Measurements from ENCODE around the gene RAMACL. TPM values are rescaled to one million over a fixed set of nuclear protein-coding genes. Genes with fewer than 3 reads are reported as not detected.

The RAMACL gene
- total RNA-seq, 2 donors from 2014 or later, result 0.28 to 0.32 TPM

DNA sequence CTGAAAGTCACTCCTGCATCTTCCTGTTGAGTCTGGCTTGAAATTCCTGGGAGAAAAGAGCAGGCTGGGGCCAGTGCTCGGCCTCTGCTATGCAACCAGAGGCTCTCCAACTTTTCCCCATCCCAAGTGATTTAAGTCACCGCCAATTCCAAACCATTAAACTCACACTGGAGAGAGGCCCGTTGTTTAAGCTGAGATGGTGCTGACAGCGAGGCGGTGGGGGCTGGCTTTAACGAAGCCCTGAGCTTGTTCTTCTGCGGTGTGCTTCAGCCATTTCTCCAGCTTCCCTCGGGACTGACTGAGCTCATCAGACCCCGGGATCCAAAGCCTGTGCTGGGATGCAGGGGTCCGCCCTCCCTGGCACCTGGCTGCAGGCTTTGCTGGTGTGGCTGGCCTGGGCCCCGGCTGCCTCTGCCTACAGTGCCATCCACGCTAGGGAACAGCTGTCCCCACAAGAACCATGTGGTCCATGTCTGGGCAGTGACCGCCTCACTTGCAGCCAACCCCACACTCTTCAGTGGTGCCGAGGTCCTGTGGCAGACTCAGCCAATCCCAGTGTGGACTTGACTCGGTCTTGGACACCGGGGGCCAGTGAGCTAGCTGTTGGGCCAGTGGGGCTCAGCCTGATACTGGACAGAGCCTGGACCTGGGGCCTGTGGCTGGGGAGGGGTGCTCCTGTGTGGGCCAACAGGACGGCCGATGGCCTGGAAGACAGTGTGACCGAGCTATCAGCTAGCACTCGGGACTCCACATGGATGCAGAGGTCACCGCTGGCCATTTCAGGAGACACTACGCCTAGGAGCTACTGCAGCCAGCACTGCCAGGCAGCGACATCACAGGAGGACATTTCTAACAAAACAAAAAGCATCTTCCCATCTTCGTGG is 21.2 kb downstream of the RAMACL start:
- no peak overlapping the region for H3K27ac Mint-ChIP-seq
- H3K36me3 Mint-ChIP-seq (ENCODE audit: low read depth), result no peaks in the 10 kb centered on the region
- ATAC-seq (replicated peaks), result no peak

DNA sequence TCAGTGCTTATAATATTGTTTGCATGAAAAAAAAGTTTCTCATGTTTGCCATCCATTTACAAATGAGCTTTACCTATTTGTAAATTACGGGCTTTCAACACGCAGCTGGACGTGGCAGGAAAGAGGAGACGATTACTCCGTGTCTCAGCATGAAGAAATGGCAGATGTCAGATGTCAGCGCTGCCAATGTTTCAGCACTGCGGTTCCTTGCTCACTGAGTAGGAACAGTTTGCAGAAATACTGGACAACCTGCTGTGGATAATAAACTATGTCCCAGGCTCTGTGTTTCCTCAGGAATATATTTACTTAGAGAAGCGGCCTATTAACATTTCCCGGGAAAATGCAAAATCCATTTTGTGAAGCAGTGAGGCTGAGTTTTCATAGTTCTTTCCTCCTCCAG is 22.7 kb downstream of the RAMACL start:
- no peak overlapping the region for H3K27ac Mint-ChIP-seq
- no peak for ATAC-seq (replicated peaks)
- peaks cover 5% of the 10 kb centered on the region for H3K9me3 Mint-ChIP-seq
- H3K4me1 Mint-ChIP-seq, result no peaks in the 10 kb centered on the region
- no peaks in the 10 kb centered on the region for H3K36me3 Mint-ChIP-seq (ENCODE audit: low read depth)
- H3K27me3 Mint-ChIP-seq, result no peaks in the 10 kb centered on the region
- no peak overlapping the region for H3K4me3 Mint-ChIP-seq

More for the DNA sequence above, 21.2 kb downstream of the RAMACL start:
- Mint-ChIP-seq H3K4me1 (no peaks in the 10 kb centered on the region), H3K27me3 (no peaks in the 10 kb centered on the region), H3K9me3 (no peaks in the 10 kb centered on the region), H3K4me3 (no peak overlapping the region)

DNA sequence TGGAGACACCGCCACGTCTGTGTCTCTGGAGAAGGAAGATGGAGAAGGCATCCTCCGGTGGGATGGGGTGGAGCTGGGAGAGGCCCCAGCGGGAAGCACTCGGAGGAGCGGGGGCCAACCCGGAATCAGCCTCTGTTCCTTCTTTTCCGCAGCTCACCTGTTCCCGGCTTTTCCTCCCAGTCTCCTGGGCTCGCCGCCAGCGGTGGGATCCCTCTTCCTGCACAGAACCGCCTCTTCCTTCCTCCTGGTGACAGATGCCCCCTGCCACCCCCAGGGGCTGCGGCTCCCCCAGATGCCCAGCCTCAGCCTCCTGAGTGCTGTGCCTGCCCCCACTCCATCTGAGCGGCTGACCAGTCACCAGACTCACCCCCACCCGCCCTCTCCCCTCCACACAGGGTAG is 23.3 kb downstream of the RAMACL start:
- no peak for ATAC-seq (replicated peaks)
- Mint-ChIP-seq H3K36me3 (ENCODE audit: low read depth) (no peaks in the 10 kb centered on the region), H3K4me1 (no peaks in the 10 kb centered on the region), H3K27ac (no peak overlapping the region), H3K4me3 (no peak overlapping the region), H3K27me3 (no peaks in the 10 kb centered on the region), H3K9me3 (peaks cover 5% of the 10 kb centered on the region)

DNA sequence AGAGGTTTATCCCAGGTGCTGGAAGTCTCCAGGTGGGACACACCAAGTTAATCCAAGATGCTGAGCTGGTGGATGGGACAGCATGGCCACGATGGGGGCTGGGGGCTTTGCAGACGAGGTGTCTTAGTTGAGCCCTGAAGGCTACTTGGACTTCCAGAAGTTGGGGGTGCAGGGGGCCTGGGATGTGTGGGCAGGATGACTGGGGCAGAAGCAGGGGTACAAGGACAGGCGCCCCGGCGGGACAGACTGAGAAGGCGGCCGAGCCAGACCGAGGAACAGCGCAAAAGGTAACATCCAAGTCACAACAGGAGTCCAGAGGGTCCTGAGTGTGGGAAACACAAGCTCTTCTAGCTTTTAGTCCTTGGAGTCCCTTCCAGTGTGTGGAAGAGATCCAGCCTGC is 23.8 kb downstream of the RAMACL start:
- Mint-ChIP-seq H3K4me3 (no peak overlapping the region), H3K27me3 (no peaks in the 10 kb centered on the region), H3K9me3 (peaks cover 5% of the 10 kb centered on the region), H3K4me1 (no peaks in the 10 kb centered on the region), H3K36me3 (ENCODE audit: low read depth) (no peaks in the 10 kb centered on the region), H3K27ac (no peak overlapping the region)
- no peak for ATAC-seq (replicated peaks)

DNA sequence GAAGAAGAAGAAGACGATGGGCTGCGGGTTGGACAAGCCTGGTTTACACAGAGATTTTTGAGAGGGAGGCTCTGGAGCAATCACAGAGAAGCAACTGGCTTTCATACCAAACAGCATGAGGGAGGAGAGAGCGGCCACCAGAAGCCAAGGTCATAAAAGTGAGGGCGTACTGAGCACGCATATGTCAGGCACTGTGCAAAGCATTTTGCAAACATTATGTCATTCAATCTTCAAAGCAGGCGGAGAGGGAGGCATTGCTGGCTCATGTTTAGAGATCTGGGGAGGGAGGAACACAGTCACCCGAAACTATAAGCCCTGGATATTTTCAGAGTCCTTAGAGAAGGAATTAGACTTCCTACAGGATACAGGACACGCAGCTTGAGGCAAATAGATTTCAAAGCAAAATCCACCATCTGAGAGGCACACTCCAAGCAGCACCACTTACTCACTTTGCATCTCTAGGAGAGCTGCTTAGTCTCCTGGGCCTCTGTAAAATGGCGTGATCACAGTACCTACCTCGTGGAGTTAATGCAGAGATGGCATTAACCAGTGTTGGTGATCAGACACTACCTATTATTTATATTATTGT is 24.6 kb downstream of the RAMACL start:
- no peaks in the 10 kb centered on the region for H3K27me3 Mint-ChIP-seq
- peaks cover 5% of the 10 kb centered on the region for H3K9me3 Mint-ChIP-seq
- no peak for ATAC-seq (replicated peaks)
- H3K27ac Mint-ChIP-seq, result no peak overlapping the region
- no peaks in the 10 kb centered on the region for H3K4me1 Mint-ChIP-seq
- no peak overlapping the region for H3K4me3 Mint-ChIP-seq
- H3K36me3 Mint-ChIP-seq (ENCODE audit: low read depth), result no peaks in the 10 kb centered on the region

DNA sequence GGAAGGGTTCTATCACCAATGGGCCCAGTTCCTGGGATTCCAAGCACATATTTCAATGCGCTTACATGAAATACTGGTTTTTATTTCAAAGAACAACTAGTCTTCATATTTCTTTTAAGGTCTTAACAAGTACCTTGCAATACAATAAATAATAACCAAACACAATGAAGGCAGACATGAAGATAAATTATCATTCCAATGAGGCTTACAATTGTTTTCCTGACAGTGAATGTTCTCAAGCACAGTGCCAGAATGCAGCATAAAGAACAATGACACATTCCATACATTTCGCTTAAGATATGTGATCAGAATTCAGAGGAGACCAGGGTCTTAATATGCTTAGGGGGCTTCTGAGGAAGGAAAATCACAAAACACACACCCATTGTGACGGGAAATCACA is 26.3 kb downstream of the RAMACL start:
- no peak for ATAC-seq (replicated peaks)
- H3K36me3 Mint-ChIP-seq (ENCODE audit: low read depth), result no peaks in the 10 kb centered on the region
- H3K27me3 Mint-ChIP-seq, result no peaks in the 10 kb centered on the region
- H3K4me1 Mint-ChIP-seq, result no peaks in the 10 kb centered on the region
- H3K9me3 Mint-ChIP-seq, result peaks cover 5% of the 10 kb centered on the region
- H3K27ac Mint-ChIP-seq, result no peak overlapping the region
- H3K4me3 Mint-ChIP-seq, result no peak overlapping the region

DNA sequence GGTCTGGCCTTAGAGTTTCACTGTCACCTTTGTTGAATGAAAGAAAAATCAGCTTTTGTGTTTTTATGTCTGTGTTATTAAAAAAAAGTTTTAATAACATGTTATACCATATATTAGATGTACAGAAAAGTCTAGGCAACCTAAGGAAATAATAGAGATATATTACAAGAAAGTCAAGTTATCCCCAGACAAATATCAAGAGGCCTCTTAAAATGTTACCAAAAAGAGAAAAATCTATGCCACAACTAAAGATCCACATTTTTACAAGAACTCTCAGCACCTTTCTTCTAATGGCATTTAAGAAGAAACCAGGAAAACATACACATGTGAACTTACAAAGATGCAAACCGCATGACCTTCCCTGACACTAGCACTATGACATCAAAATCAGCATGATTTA is 26.8 kb downstream of the RAMACL start:
- Mint-ChIP-seq H3K27me3 (no peaks in the 10 kb centered on the region), H3K9me3 (peaks cover 5% of the 10 kb centered on the region), H3K4me1 (no peaks in the 10 kb centered on the region), H3K36me3 (ENCODE audit: low read depth) (no peaks in the 10 kb centered on the region), H3K4me3 (no peak overlapping the region), H3K27ac (no peak overlapping the region)
- no peak for ATAC-seq (replicated peaks)

DNA sequence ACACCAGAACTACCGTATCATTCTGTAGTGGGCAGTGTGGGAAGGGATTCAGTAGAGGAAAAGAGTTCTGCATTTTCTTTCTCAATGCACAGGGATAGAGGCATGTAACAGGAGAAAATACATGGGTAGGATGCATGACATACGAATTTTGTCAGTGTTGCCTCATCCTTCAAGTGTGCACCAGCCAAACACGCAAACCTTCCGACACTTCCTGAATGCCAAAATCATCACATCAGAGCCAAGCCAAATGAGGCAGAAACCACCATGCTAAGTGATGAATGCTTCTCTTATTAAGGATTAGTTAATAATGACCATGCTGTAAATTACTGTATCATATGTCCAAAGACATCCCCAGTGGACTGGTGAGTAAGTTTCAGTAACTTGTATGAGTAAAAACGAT is 27.3 kb downstream of the RAMACL start:
- no peaks in the 10 kb centered on the region for H3K27me3 Mint-ChIP-seq
- peaks cover 5% of the 10 kb centered on the region for H3K9me3 Mint-ChIP-seq
- H3K4me3 Mint-ChIP-seq, result no peak overlapping the region
- H3K36me3 Mint-ChIP-seq (ENCODE audit: low read depth), result no peaks in the 10 kb centered on the region
- no peak for ATAC-seq (replicated peaks)
- H3K4me1 Mint-ChIP-seq, result no peaks in the 10 kb centered on the region
- H3K27ac Mint-ChIP-seq, result no peak overlapping the region

DNA sequence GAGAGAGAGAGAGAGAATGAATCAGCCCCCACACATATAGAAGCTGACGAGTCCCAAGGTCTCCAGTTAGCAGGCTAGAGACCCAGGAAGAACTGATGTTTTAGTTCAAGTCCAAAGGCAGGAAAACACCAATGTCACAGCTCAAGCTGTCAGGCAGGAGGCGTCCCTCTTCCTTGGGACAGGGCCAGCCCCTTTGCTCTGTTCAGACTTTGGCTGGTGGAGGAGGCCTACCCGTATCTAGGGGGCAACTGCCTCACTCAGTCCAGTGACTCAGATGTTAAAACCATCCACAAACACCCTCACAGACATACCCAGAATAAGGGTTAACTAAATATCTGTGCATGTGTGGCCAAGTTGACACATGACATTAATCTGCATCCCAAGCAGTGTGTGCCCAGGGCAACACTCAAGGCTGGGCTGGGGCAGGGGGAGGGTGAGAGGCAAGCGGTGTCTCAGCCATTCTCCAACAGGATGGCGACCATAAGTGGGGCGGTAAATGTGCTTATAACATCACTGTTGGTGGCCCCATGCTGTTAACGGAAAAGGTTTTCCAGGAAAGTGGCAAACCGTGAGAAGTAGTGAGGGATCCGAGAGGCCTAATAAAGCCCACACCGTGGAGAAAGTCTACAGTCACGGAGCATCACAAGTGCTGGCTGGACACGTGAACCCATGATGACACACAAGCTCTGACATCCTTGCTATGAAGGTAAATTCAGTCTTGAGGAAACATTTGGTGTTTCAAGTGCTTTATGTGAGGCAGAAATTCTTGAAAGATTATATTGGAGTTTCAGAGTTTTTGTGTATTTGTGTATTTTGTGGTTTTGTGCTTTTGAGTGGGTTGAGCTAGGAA is 28.1 kb downstream of the RAMACL start:
- peaks cover 5% of the 10 kb centered on the region for H3K9me3 Mint-ChIP-seq
- H3K4me1 Mint-ChIP-seq, result no peaks in the 10 kb centered on the region
- no peak for ATAC-seq (replicated peaks)
- no peaks in the 10 kb centered on the region for H3K27me3 Mint-ChIP-seq
- no peak overlapping the region for H3K4me3 Mint-ChIP-seq
- no peak overlapping the region for H3K27ac Mint-ChIP-seq
- H3K36me3 Mint-ChIP-seq (ENCODE audit: low read depth), result no peaks in the 10 kb centered on the region

DNA sequence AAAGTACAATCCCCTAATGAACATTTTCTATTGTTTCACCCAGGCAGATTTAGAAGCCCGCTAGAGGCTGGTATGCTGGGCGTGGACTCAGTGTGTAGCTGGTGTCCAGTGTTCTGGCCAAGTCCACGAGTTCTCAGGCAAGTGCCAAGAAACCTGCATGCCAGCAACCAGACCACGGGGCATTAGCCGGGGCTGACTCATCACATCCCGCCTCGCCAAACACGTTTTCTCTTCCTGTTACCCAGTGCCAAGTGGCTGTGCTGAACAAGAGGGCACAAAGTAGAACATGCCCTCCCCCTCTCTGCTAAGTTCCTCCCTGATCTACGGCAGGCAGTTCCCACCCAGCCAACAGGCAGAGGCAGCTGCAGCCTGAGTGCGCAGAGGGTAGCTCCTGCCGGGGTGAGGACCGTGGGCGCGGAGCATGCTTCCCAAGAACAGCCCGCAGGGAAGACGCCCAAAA is 29.6 kb downstream of the RAMACL start:
- Mint-ChIP-seq H3K4me1 (no peaks in the 10 kb centered on the region), H3K4me3 (no peak overlapping the region), H3K27me3 (no peaks in the 10 kb centered on the region), H3K36me3 (ENCODE audit: low read depth) (no peaks in the 10 kb centered on the region), H3K27ac (no peak overlapping the region), H3K9me3 (peaks cover 5% of the 10 kb centered on the region)
- peak; percentile 35 for ATAC-seq (replicated peaks)

DNA sequence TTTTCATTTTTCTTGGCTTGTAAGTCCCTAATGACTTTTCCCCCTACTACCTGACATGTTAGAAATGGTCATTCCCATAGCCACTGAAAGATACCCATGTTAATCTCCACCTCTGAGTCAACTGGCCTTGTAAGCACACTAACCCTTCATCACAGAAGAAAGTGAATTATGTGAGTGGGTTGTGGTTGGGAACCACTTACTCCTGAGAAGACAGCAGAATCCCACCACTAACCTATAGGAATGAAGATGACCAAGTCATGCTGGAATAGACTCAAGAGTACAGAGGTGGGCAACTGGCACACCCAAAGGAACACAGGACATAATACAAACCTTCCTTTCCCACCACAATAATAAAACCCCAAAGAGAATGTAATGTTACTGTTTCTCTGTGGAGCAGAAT is 30.1 kb downstream of the RAMACL start:
- no peak for ATAC-seq (replicated peaks)
- Mint-ChIP-seq H3K4me1 (no peaks in the 10 kb centered on the region), H3K36me3 (ENCODE audit: low read depth) (no peaks in the 10 kb centered on the region), H3K4me3 (no peak overlapping the region), H3K9me3 (peaks cover 5% of the 10 kb centered on the region), H3K27ac (no peak overlapping the region), H3K27me3 (no peaks in the 10 kb centered on the region)

DNA sequence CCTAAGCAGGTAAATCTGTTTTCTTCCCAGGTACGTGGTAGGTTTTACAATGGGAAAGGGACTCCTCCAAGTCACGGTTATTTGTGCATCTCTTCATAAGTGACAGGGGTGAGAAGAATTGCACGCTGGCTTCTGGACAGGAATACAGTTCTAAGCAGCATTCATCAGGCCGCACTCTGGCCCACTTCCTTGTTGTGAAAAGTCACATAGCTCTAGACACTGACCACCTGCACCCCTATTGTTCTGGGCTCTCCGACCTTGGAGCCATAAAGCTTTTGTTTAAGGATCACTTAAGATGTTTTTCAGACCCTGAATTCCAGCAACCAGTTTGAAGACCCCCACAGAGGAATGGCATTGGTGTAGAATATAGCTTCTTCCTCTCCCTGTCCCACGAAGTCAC is 31.4 kb downstream of the RAMACL start:
- no peak for ATAC-seq (replicated peaks)
- no peak overlapping the region for H3K27ac Mint-ChIP-seq

DNA sequence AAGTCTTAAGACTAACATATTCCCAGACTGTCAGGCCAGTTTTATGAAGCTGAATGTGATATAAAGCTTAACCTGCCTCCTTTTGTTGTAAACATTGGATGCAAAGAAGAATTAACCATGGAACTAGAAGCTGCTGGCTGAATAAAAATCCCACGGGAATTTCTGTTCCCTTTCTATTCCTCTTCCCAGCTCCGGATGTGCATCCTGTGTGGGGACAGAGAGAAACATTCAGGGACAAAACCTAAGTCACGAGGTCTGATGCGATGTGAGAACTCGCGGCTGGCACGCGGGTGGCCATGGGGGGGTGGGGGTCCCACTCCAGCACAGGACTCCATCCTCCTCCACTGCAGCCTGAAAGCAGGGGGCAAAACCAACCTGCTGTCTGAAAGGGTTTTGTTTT is 32.2 kb downstream of the RAMACL start:
- H3K27ac Mint-ChIP-seq, result no peak overlapping the region
- H3K4me1 Mint-ChIP-seq, result no peaks in the 10 kb centered on the region
- H3K4me3 Mint-ChIP-seq, result no peak overlapping the region
- ATAC-seq (replicated peaks), result no peak
- H3K36me3 Mint-ChIP-seq (ENCODE audit: low read depth), result no peaks in the 10 kb centered on the region
- H3K27me3 Mint-ChIP-seq, result no peaks in the 10 kb centered on the region
- no peaks in the 10 kb centered on the region for H3K9me3 Mint-ChIP-seq

More for the DNA sequence above, 31.4 kb downstream of the RAMACL start:
- Mint-ChIP-seq H3K36me3 (ENCODE audit: low read depth) (no peaks in the 10 kb centered on the region), H3K4me3 (no peak overlapping the region), H3K9me3 (peaks cover 4% of the 10 kb centered on the region), H3K4me1 (no peaks in the 10 kb centered on the region), H3K27me3 (no peaks in the 10 kb centered on the region)

DNA sequence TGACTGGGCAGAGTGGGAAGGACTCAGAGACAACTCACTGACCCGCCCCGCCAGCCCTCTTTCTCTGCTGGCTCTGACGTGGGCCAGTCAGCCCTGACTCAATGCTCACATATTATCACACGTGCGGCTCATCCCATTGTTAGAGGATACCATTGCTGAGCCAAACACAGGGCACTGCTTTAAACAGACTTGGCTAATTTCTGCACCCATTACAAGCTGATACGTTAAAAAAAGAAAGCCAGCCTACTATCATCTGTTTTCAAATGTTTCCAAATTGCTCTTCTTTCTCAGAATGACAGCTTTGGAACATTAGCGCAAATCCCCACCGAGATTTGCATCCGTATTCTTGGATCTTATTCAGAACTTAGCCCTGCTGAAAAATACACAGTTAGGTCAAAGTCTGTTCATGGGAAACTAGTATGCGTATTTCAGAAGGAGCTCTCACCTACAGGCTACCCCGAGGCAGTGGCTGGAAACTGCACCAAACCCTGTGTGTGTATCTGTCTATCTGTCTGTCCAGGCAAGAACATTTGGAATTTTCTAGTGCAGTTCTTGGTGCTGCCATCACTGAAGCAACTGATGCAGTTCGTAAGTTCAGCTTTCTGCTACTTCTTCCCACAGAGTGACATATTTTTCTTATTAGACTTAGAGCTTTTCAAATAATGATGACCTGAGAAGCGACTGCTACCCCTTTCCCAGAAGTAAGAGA is 32.8 kb downstream of the RAMACL start:
- no peaks in the 10 kb centered on the region for H3K4me1 Mint-ChIP-seq
- no peaks in the 10 kb centered on the region for H3K27me3 Mint-ChIP-seq
- H3K4me3 Mint-ChIP-seq, result no peak overlapping the region
- no peaks in the 10 kb centered on the region for H3K36me3 Mint-ChIP-seq (ENCODE audit: low read depth)
- H3K9me3 Mint-ChIP-seq, result no peaks in the 10 kb centered on the region
- ATAC-seq (replicated peaks), result no peak
- no peak overlapping the region for H3K27ac Mint-ChIP-seq

All from activated T-helper 17 cell treated with anti-CD3 and anti-CD28 coated beads, Interleukin-2, amount 50 U/mL, for 72 hours (primary cell).